PC-3 (cell line): ENCODE measurements around the gene ACTL10.

Experiments
- CTCF ChIP-seq: fragments of 300-600 bp; sonication (generic); conservative IDR thresholded peaks from 2 replicates; pipeline ENCODE4 v1.5.1; 2017; ENCODE audit warnings: antibody characterized with exemption, low read depth, mild to moderate bottlenecking, low read length
- EZH2 ChIP-seq: fragments of 300-600 bp; sonication (generic); IDR thresholded peaks from one replicate; pipeline ENCODE4 v1.6.1; 2017; ENCODE audit warnings: antibody characterized with exemption, mild to moderate bottlenecking, low read length; ENCODE audit not compliant: unreplicated experiment
- EZH2phosphoT487 ChIP-seq: fragments of 300-600 bp; sonication (generic); IDR thresholded peaks from 2 replicates; pipeline ENCODE4 v1.6.1; 2018; ENCODE audit warnings: mild to moderate bottlenecking, antibody characterized with exemption, low read length, borderline replicate concordance

GRCh38 chr20:33627577-33628216 is 39.0 kb upstream of the ACTL10 start:
- TF ChIP-seq EZH2phosphoT487 = no peak
- no peak for TF ChIP-seq CTCF
- no peak for TF ChIP-seq EZH2
